Measurements from ENCODE around the gene RASGRF1. TPM values are rescaled to one million over a fixed set of nuclear protein-coding genes. Genes with fewer than 3 reads are reported as not detected.
"Not testable (repeated sequence)": the region's sequence is repeated elsewhere in the genome, so short reads cannot be mapped to it uniquely, and the experiment has no call there.

RASGRF1 gene
- total RNA-seq, 1 donor from 2014 or later = not detected

GRCh38 chr15:79036323-79036722 lies 54.3 kb downstream of the RASGRF1 start:
- H3K27ac Mint-ChIP-seq = no peak overlapping the region
- H3K36me3 Mint-ChIP-seq (ENCODE audit: low read depth) = no peaks in the 10 kb centered on the region
- no peaks in the 10 kb centered on the region for H3K9me3 Mint-ChIP-seq
- H3K27me3 Mint-ChIP-seq (ENCODE audit: insufficient read depth) = peaks cover 22% of the 10 kb centered on the region
- no peaks in the 10 kb centered on the region for H3K4me1 Mint-ChIP-seq (ENCODE audit: low read depth)
- intact Hi-C loops (cut with micrococcal nuclease) = no loop called here
- H3K4me3 Mint-ChIP-seq = no peak overlapping the region
- DNase-seq (ENCODE audit: low spot score) = no peak

DNA sequence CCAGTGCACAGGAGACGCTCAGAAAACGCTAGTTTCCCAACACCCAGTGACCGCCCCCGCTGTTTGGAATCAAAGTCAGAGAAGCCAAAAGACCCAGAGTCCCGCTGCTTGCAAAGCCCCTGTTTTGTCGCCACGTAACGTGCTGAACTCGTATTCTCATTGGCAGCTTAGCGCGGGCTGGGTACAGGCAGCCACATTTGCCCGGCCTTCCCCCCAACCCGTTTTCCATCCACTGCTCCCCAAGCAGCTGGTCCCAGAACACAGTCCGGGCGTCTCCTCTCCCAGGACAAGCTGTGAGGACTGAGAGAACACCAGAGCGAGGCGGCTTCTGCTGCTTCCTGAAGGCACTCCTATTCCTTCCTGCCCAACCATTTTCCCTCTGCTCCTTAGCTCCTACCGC lies 54.8 kb downstream of the RASGRF1 start:
- no peaks in the 10 kb centered on the region for H3K4me1 Mint-ChIP-seq (ENCODE audit: low read depth)
- H3K27ac Mint-ChIP-seq = no peak overlapping the region
- no peaks in the 10 kb centered on the region for H3K36me3 Mint-ChIP-seq (ENCODE audit: low read depth)
- no peak for DNase-seq (ENCODE audit: low spot score)
- intact Hi-C loops (cut with micrococcal nuclease) = no loop called here
- peaks cover 23% of the 10 kb centered on the region for H3K27me3 Mint-ChIP-seq (ENCODE audit: insufficient read depth)
- H3K9me3 Mint-ChIP-seq = no peaks in the 10 kb centered on the region
- no peak overlapping the region for H3K4me3 Mint-ChIP-seq

GRCh38 chr15:79035111-79035601 lies 55.4 kb downstream of the RASGRF1 start:
- H3K9me3 Mint-ChIP-seq = no peaks in the 10 kb centered on the region
- no peaks in the 10 kb centered on the region for H3K36me3 Mint-ChIP-seq (ENCODE audit: low read depth)
- H3K27me3 Mint-ChIP-seq (ENCODE audit: insufficient read depth) = peaks cover 23% of the 10 kb centered on the region
- H3K4me3 Mint-ChIP-seq = no peak overlapping the region
- intact Hi-C loops (cut with micrococcal nuclease) = no loop called here
- H3K27ac Mint-ChIP-seq = no peak overlapping the region
- no peaks in the 10 kb centered on the region for H3K4me1 Mint-ChIP-seq (ENCODE audit: low read depth)
- DNase-seq (ENCODE audit: low spot score) = no peak

DNA sequence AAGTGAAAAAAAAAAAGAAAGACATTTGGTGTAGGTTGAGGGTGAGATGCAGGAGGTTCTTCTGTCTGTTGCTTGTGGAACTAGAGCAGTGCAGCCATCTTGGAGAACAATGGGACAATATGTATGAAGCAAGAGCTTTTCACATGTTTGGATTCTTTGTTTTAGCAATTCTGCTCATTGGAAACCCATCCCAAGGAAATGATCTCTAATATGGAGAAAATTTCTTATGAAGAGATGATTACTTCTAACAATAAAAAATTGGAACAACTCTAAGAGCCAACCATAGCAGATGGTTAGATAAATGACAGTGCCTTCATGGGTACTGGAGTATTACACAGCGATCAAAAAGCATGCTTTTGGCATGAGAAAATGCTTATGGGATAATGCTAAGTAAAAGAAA lies 56.3 kb downstream of the RASGRF1 start:
- no peaks in the 10 kb centered on the region for H3K4me1 Mint-ChIP-seq (ENCODE audit: low read depth)
- peaks cover 23% of the 10 kb centered on the region for H3K27me3 Mint-ChIP-seq (ENCODE audit: insufficient read depth)
- H3K9me3 Mint-ChIP-seq = no peaks in the 10 kb centered on the region
- H3K27ac Mint-ChIP-seq = no peak overlapping the region
- H3K4me3 Mint-ChIP-seq = no peak overlapping the region
- no peaks in the 10 kb centered on the region for H3K36me3 Mint-ChIP-seq (ENCODE audit: low read depth)
- DNase-seq (ENCODE audit: low spot score) = no peak
- intact Hi-C loops (cut with micrococcal nuclease) = no loop called here

GRCh38 chr15:79032656-79033055 lies 57.9 kb downstream of the RASGRF1 start:
- Mint-ChIP-seq H3K4me1 (ENCODE audit: low read depth) (no peaks in the 10 kb centered on the region), H3K4me3 (no peak overlapping the region), H3K36me3 (ENCODE audit: low read depth) (no peaks in the 10 kb centered on the region), H3K9me3 (no peaks in the 10 kb centered on the region), H3K27ac (no peak overlapping the region), H3K27me3 (ENCODE audit: insufficient read depth) (peaks cover 23% of the 10 kb centered on the region)
- intact Hi-C loops (cut with micrococcal nuclease) = no loop called here
- no peak for DNase-seq (ENCODE audit: low spot score)

DNA sequence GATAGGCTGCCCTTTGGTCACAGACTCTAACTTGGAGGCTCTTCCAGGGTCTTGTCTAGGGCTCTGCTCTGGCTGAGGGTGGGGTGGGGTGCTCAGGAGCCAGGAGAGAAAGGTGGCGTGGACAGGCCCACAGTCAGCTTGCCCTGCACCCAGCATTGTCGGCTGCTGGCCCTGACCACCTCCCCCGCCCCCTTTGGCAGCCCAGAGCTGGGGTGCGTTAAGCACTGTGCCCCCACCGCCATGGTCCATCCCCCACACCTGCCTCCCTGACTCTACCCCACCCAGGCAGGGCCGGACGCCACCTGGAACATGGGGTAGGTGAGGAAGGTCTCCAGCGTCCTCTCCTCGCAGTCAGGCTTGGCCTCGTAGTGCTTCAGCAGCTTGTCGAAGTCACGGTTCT lies 58.8 kb downstream of the RASGRF1 start:
- H3K27ac Mint-ChIP-seq = no peak overlapping the region
- intact Hi-C loops (cut with micrococcal nuclease) = no loop called here
- no peaks in the 10 kb centered on the region for H3K9me3 Mint-ChIP-seq
- no peaks in the 10 kb centered on the region for H3K36me3 Mint-ChIP-seq (ENCODE audit: low read depth)
- peaks cover 21% of the 10 kb centered on the region for H3K27me3 Mint-ChIP-seq (ENCODE audit: insufficient read depth)
- DNase-seq (ENCODE audit: low spot score) = no peak
- no peak overlapping the region for H3K4me3 Mint-ChIP-seq
- H3K4me1 Mint-ChIP-seq (ENCODE audit: low read depth) = no peaks in the 10 kb centered on the region

GRCh38 chr15:79031201-79031600 lies 59.4 kb downstream of the RASGRF1 start:
- H3K36me3 Mint-ChIP-seq (ENCODE audit: low read depth) = no peaks in the 10 kb centered on the region
- no peaks in the 10 kb centered on the region for H3K4me1 Mint-ChIP-seq (ENCODE audit: low read depth)
- H3K4me3 Mint-ChIP-seq = no peak overlapping the region
- H3K9me3 Mint-ChIP-seq = no peaks in the 10 kb centered on the region
- intact Hi-C loops (cut with micrococcal nuclease) = no loop called here
- H3K27ac Mint-ChIP-seq = no peak overlapping the region
- no peak for DNase-seq (ENCODE audit: low spot score)
- peaks cover 17% of the 10 kb centered on the region for H3K27me3 Mint-ChIP-seq (ENCODE audit: insufficient read depth)

DNA sequence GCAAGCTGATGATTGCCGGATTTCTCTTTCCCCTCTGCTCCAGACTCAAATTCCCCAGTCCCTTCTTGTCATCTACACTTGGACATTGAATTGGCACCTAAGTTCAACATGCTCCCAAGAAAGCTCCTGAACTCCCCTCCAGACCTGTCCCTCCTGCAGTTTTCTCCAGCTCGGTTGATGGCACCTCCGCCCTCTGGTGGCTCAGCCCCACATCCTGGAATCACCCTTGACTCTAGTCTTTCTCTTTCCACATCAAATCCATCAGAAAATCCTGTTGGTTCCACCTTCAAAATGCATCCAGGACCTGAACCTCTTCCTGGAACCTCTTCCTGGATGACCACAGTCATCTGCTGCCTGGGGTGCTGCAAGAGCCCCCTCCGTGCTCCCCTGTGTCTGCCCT lies 60.1 kb downstream of the RASGRF1 start:
- Mint-ChIP-seq H3K4me3 (no peak overlapping the region), H3K27me3 (ENCODE audit: insufficient read depth) (peaks cover 16% of the 10 kb centered on the region), H3K27ac (no peak overlapping the region), H3K36me3 (ENCODE audit: low read depth) (no peaks in the 10 kb centered on the region), H3K9me3 (no peaks in the 10 kb centered on the region), H3K4me1 (ENCODE audit: low read depth) (no peaks in the 10 kb centered on the region)
- DNase-seq (ENCODE audit: low spot score) = no peak
- intact Hi-C loops (cut with micrococcal nuclease) = no loop called here

GRCh38 chr15:79028411-79028964 lies 62.1 kb downstream of the RASGRF1 start:
- Mint-ChIP-seq H3K9me3 (peaks cover 5% of the 10 kb centered on the region), H3K4me3 (no peak overlapping the region), H3K4me1 (ENCODE audit: low read depth) (no peaks in the 10 kb centered on the region), H3K27me3 (ENCODE audit: insufficient read depth) (peaks cover 5% of the 10 kb centered on the region), H3K36me3 (ENCODE audit: low read depth) (no peaks in the 10 kb centered on the region), H3K27ac (no peak overlapping the region)
- DNase-seq (ENCODE audit: low spot score) = no peak
- intact Hi-C loops (cut with micrococcal nuclease) = no loop called here

DNA sequence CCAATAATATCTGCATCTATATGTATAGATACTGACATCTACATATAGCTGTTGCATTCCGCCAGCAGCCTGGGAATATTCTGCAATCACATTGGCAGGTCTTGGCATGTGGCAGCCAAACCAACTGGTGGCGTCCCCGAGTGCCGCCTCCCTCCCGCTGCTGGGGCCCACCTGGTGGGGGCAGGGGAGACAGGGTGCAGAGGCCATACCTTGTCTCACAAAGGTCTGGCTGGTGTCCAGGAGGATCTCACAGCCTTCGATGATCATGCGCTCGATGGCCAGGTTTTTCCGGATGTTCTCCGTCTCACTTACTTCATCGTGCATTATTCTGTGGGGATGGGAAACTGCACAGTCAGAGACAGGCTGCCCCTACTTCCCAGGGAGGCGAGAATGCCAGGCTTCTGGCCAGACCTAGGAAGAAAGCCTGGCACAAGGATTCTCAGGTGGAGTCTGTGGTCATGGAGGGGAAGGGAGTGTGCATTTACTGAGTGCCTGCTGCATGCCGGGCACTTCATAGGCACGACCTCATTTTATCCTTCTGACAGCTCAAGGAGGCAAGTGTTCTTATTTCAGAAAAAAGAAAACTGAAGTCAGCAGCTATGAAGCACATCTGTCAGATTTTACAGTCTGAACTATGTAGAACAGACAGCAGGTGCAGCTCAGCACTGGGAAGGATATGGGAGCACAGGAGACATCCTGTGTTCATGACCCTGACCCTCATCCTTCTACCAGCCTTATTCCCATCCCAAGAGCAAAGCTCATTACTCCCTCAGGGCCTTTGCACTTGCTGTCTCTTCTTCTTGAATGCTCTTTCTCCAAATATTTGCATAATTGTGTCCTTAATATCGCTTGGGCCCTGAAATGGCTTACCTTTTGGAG lies 62.8 kb downstream of the RASGRF1 start:
- Mint-ChIP-seq H3K27ac (no peak overlapping the region), H3K4me1 (ENCODE audit: low read depth) (no peaks in the 10 kb centered on the region), H3K36me3 (ENCODE audit: low read depth) (no peaks in the 10 kb centered on the region), H3K4me3 (no peak overlapping the region), H3K27me3 (ENCODE audit: insufficient read depth) (peaks cover 2% of the 10 kb centered on the region), H3K9me3 (peaks cover 5% of the 10 kb centered on the region)
- intact Hi-C loops (cut with micrococcal nuclease) = no loop called here
- DNase-seq (ENCODE audit: low spot score) = no peak

DNA sequence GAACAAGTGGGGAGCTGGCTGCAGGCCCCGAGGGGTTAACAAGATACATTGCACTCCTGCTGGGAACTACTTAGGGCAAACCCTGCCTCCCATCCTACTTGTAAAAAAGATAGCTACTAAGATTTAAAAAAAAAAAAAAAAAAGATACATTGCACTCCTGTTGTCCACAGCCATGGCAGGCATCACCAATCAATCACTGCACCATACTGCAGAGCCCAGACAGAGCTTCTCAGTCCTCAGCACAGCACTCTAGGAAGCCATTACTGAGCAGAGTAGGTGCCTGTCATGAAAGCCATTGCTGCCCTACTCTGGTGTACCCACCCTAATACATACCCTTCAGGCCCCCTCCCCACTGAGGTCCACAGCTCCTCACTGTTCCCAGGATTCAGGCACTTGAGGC lies 64.8 kb downstream of the RASGRF1 start:
- Mint-ChIP-seq H3K4me3 (no peak overlapping the region), H3K27me3 (ENCODE audit: insufficient read depth) (no peaks in the 10 kb centered on the region), H3K36me3 (ENCODE audit: low read depth) (no peaks in the 10 kb centered on the region), H3K4me1 (ENCODE audit: low read depth) (no peaks in the 10 kb centered on the region), H3K27ac (no peak overlapping the region), H3K9me3 (peaks cover 5% of the 10 kb centered on the region)
- DNase-seq (ENCODE audit: low spot score) = no peak
- intact Hi-C loops (cut with micrococcal nuclease) = no loop called here

DNA sequence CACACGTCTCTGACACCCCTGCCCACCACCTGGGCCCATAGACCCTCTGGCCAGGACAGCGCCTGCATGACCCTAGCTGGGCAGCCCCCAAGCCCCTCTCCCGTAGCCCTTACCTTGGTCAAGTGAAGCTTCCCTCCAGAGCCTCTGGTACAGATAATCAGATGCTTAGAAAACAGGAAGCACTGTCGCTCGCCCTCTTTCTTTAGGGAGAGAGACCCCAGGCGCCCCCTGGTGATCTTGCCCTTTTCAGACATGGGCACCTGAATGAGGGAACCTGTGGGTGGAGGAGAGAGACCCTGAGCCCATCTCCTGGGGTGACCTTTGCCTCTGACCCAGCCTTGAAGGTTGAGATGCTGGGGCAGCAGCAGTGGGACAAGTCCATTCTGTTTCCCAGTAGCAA lies 65.4 kb downstream of the RASGRF1 start:
- H3K27me3 Mint-ChIP-seq (ENCODE audit: insufficient read depth) = no peaks in the 10 kb centered on the region
- no peak for DNase-seq (ENCODE audit: low spot score)
- H3K4me1 Mint-ChIP-seq (ENCODE audit: low read depth) = no peaks in the 10 kb centered on the region
- no peak overlapping the region for H3K4me3 Mint-ChIP-seq
- no peaks in the 10 kb centered on the region for H3K36me3 Mint-ChIP-seq (ENCODE audit: low read depth)
- intact Hi-C loops (cut with micrococcal nuclease) = no loop called here
- peaks cover 5% of the 10 kb centered on the region for H3K9me3 Mint-ChIP-seq
- no peak overlapping the region for H3K27ac Mint-ChIP-seq

DNA sequence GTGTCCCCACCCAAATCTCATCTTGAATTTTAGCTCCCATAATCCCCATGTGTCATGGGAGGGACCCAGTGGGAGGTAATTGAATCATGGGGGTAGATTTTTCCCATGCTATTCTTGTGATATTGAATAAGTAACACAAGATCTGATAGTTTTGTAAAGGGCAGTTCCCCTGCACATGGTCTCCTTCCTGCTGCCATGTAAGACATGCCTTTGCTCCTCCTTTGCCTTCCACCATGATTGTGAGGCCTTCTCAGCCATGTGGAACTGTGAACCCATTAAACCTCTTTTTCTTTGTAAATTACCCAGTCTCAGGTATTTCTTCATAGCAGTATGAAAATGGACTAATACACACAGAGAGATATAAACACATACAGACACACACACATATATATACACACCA lies 66.1 kb downstream of the RASGRF1 start:
- H3K4me3 Mint-ChIP-seq; intact Hi-C loops (cut with micrococcal nuclease); H3K4me1 Mint-ChIP-seq (ENCODE audit: low read depth); H3K9me3 Mint-ChIP-seq; H3K27ac Mint-ChIP-seq; H3K36me3 Mint-ChIP-seq (ENCODE audit: low read depth); H3K27me3 Mint-ChIP-seq (ENCODE audit: insufficient read depth); DNase-seq (ENCODE audit: low spot score): not testable (repeated sequence)
